DOHH2 (cell line): ENCODE results near the gene PTPN9.

Experiments
- CTCF ChIP-seq: fragments of 200-600 bp; sonication (generic); IDR thresholded peaks from one replicate; pipeline ENCODE4 v1.5.1; 2014; ENCODE audit warnings: antibody characterized with exemption, mild to moderate bottlenecking, low read depth, low read length; ENCODE audit not compliant: poor library complexity, severe bottlenecking
- EZH2phosphoT487 ChIP-seq: fragments of 200-600 bp; sonication (generic); IDR thresholded peaks from 2 replicates; pipeline ENCODE4 v1.6.1; 2017; ENCODE audit warnings: borderline replicate concordance, mild to moderate bottlenecking, antibody characterized with exemption, low read length, moderate library complexity, mixed read lengths

- no peak for TF ChIP-seq CTCF
- no peak for TF ChIP-seq EZH2phosphoT487
Observed at GRCh38 chr15:75531041-75531450, 48.1 kb downstream of the PTPN9 start.
